ENCODE results near the gene LMNA.

GRCh38 chr1:156078728-156079127 is 35.8 kb upstream of the LMNA start:
- TF ChIP-seq CTCF (IDR thresholded peaks at IDR 0.05) (no peak), POLR2A (IDR thresholded peaks at IDR 0.05) (no peak), EP300 (IDR thresholded peaks at IDR 0.05) (no peak)

Measured in stomach (tissue), 4 donors.